Stimulated activated CD4-positive, alpha-beta T cell treated with anti-CD3 and anti-CD28 coated beads, Interleukin-4, amount 100 ng/mL, for 1 hour (primary cell): ENCODE data around the gene PRSS56.

ENCODE experiments used
- DNase-seq: peaks from one replicate; pipeline ENCODE4 v3.0.0-alpha.2; 2020

Gene PRSS56

DNA sequence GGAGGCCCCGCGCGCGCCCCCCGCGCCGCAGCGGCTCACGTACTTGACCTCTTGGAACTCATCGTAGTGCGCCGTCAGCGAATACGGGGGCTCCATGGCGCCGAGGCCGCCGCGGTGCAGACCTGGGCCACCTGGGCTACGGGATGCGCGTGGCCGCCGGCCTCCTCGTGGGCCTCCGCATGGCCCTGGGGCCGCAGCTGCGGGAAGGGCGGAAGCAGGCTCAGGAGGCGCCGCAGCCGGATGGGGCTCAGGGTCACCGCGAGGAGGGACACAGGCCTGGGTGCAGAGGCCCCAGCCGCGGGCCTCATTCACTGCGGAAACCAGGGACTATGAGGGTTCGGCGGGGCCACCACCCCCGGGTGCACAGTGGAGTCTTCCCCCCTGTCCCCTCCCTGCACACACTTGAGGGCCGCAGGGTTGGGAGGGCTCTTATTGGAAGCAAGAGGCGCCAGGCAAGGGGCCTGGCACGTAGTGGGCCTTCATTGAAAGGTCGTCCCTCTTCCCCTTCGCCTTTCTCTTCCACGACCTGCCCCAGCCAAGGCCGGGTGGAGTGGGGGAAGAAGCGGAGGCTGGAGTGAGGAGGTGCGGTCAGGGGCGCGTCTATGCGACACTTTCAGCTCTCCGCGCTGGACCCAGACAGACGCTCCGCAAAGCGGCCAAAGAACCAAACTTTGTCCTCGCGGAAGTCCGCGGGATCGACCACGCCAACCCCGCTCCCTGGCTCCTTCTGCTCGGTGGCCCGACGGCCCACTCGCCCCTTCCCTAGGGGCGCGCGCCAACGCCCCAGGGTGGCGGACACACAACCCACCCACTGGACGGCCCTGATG lies 33.4 kb upstream of the PRSS56 start:
- no peak for DNase-seq

DNA sequence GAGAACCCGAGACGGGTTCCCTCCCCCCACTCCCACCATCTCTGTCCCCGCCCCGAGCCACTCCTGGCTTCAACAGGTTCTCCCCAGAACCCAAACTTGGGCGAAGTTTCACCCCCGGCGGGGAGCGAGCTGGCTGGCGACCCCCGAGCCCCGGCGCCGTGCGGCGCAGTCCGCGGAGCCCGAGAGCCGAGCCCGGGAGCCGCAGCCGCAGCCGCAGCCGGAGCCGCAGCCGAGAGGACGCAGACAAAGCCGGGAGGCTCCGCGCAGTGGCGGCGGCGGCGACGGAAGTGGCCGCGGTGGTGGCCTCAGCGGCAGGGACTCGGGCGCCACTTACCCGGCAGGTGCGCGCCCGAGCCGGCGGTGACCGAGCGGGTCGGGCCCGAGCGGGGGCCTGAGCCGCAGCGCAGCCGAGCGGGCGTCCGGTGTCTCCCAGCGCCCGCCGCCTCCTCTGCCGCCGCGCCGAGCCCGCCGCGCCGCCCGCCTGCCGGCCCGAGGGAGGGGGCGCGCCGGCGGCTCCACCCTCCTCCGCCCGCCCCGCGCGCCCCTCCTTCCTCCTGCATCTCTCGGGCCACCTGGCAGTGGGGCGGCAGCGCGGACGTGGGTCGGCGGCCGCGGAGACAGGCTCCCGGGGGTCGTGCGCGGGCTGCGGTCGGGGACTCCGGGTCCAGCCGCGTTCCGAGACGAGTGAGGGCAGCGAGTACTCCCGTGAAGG lies 32.6 kb upstream of the PRSS56 start, which contains the start of gene ECEL1:
ECEL1 (minus strand) TSS at position 450 of the 712 bp plus-strand sequence. CDS start 1,181 bp downstream, outside the sequence.
- DNase-seq: no peak

DNA sequence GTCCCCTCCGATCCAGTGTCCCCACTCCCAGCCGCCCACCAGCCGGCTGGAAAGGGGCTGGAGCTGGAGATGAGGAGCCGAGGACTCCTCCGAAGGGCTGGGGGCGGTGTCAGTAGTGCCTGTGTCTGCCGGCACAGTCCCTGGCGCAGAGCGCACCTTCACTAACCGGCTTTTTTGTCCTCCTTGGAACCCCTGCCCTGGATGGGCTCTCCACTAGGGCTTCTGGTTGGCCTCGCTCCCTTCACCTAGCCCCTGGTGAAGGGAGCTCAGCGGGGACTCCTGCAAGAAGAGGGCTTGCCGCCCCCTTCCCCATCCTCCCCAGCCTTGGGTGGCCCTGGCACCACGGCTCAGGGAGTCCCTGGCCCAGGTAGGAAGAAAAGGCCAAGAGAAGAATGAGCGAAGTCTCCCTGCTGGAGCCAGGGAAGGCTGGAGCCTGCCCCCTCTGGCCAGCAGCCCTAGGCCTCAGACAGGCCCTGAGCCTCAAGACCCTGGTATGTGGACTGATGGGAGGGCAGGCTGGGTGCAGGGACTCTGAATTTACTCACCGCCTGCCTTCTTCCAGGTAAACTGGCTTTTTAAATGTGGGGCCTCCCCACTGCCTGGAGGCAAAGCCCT lies 32.0 kb upstream of the PRSS56 start:
- no peak for DNase-seq

DNA sequence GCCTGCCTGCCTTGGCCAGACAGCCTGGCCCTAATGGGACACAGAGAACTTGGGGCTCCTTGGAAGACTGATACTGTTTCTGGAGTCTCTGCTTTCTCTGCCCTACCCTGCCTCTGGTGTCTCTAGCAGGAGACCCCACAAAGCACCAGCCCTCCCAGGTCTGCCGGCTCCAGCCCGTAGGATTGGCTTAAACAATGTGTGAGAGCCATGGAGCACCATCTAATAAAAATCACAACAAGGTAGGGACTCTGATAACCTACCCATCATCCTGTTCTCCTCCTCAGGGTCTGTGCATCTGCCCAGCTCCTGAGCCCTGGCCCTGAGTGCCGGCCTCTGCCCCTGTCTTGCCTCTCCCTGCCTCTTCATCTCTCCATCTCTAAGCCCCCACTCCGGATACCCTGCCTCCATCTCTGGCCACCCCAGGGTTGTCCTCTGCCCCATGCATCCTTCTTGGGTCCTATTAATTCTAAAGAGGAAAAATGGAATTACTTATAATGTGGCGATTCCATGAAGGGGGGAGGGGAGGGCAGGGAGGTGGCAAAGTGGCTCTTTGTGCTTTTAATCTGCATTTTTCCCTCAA lies 31.4 kb upstream of the PRSS56 start:
- DNase-seq: no peak

DNA sequence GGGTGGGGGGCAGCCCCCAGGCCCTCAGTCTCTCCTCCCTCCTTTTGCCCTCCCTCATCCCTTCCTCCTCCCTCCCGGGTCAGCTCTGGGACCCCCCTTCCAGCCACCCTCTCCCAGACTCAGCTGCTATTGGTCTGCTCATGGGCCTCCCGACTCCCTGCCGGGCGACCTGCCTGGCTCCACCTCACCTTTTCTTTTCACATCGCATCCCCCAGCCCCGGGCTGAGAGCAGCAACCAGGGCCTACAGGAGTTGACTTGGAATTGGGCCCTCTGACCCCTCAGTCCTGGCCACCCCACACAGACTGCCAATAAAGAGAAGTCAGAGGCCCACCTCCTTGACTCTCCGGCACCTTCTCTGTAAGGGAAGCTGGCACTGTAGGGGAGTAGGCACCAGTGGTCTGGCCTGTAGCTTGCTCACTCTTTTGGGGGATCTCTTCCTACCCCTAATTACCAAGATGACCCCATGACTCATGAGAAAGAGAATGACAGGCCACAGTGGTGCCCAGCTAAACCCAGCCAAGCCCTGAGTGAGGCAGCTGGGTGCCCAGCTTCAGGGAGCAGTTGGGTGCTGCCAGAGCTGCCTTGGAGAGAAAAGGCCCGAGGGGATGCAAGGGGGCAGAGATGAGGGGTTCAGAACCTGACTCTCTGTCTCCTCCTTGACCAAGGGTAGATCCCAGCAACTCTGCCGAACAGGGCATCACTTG lies 30.5 kb upstream of the PRSS56 start:
- no peak for DNase-seq

DNA sequence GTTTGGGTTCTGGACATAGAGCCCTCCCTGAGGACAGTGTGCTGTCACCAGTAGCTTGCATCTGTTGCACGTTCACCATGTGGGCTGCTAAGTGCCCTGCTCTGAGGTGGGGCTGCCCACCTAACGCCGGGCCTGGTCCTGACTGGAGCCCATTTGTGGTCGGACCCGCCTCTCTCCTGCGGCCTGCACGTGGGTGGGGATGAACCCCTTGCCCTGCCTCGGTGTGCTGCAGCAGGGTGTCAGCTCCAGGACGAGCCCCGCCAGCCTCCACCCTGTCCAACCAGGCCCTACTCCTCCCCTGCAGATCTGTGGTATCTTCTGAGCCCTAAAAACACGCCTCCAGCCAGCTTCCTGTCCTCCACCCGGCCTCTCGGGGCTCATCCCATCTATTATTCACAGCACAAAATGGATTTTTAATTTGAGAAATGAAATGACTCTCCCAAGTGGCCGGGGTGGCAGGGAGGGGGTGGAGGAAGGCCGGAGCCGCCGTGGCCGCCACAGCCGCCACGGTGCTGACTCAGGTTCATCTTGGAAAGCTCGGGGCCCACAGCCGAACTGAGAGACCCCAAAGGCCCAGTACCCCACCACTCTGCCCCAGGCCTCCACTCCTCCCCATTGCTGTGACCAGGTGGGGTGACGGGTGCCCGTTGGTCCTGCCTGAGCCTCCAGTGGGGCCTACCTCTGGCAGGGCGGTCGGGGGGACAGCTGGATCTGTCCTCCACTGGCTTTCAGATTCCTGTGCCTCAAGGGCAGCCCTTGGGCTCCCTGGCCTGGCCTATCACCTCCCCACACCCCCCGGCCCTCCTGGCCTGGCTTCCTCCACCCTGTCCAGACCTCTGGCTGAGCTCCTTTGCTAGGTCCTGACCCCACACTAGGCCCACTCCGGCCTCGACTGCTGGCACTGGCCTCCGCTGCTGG lies 29.7 kb upstream of the PRSS56 start:
- no peak for DNase-seq

DNA sequence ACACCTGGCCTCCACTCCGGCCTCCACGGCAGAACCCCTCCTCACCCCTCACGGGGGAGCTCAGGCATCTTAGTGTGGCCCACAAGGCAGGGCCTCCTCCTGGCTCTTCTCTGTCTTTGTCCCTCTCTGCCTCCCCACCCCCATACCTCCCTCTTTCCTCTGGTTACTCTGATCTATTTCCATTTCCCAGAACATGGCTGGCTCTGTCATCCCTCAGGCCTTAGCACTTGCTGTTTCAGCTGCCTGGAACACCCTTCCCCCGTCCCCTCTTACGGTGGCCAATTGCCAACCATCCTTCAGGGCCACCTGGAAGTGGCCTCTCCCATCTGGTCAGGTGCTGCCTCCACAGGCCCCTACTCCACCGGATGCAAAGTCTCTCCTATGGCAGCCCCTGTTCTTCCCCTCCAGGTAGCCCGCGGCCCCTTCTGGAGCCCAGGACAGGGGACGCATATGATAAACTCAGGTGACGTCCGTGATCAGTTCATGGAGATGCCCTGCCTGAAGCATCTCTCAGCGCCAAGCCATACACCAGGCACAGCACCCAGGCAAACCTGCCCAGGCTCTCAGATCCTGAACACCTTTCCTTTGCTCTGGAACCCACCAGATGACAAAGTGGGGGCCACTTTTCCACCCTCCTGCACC lies 28.9 kb upstream of the PRSS56 start:
- no peak for DNase-seq

DNA sequence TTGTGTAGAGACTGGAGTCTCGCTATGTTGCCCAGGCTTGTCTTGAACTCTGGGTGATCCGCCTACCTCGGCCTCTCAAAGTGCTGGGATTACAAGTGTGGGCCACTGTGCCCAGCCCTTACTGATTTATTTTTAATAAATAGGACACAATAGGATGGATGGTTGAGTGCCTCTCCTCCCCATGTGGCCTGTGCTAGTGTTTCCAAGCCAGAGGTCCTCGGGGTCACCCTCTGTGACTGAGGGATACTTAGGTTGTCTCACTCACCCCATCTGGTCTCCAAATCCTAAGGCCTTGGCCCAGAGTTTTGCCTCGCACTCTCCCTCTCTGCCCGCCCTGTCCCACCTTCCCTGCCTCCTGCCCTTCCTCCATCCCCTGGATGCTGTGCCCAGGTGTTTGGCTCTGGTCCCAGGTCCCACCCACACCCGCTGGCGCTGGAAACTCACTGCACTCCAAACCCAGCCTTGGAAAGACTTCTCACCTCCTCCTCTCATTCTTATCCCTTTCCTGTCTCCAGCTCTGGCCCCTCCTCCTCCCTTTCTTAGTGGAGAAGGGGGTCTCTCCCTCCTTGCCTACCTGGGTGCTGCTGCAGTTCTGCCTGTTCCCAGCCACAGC lies 27.8 kb upstream of the PRSS56 start:
- no peak for DNase-seq

DNA sequence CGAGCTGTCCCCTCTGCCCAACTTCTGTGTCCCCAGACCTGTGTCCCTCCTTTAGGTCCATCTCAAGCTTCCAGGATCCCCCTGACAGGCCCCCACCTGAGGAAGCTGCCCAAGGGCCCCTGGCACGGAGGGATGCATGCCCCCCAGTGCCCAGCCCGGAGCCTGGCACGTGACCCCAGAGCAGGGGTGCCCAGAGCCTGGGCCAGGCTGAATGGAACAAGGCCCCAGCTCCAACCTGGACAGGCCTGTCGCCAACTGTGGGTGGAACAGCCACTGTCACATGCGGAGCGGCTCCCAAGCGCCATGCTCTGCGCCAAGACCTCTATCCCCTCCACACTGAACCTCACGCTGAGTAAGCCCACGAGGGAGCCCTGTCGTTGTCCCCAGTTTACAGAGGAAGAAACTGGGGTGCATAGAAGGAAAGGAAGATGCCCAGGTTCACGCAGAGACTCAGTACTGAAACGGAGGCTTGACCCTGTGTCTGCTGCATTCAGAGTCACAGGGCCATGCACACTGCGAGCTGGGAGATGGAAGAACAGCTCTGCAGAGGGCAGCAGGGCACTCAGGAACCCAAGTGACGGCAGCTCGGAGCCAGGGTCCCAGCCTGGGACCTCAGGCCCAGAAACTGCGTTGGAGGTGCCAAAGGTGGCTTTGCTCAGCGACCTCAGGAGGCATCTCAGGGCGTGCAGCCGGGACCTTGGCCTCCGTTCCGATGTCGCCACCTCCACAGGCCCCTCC lies 27.1 kb upstream of the PRSS56 start:
- DNase-seq: no peak

DNA sequence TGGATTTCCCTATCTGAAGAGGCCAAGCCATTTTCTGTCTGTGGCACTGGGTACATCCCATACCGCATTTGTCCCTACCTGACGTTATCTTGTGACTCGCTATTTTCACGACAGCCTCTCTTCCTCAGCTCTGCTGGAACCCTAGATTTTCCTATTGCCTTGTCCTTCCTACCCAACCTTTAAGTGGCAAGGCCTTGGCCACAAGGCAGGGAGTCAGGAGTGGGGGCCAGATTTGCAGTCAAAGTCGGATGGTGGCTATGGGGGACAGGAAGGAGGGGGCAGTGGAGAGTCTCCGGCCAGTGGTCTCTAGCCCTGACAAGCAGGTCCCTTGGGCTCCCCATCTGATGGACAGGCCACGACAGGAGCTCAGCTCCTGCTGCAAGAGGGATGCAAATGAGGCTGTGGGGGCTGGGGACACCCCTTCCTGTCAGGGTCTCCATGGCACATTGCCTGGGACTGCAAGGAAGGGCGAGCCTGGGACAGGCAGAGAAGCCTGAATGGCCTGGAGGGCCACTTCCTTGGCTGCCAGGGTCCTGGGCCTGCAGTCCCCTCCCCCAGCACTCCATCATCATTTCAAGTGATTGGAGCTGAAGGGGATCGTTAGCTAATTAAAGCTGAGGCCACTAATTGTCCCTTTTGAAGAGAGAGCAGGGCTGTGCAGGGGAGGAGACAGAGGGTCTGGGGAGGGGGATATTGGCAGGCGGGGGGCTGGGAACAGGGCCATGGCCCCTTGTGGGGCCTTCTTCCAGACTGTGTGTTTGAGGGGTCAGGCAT lies 26.3 kb upstream of the PRSS56 start:
- DNase-seq: no peak

DNA sequence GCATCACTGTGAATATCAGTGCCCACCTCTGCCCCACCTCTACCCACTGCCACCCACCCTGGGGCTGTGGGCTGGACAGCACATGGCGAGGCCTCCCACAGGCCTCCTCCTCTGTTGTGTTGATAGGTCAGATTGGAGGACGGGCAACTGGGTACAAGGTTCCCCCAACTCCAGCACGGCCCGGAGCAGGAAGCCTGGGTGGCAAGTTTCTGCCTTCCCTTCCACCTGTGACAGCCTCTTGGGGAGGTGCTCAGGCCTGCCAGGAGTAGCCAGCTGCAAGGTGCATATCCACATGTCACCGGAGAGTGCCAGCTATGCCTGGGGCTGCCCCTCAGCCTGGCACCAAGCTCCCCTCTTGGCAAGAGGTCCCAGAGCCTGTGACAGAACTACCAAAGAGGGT lies 25.6 kb upstream of the PRSS56 start:
- DNase-seq: no peak

DNA sequence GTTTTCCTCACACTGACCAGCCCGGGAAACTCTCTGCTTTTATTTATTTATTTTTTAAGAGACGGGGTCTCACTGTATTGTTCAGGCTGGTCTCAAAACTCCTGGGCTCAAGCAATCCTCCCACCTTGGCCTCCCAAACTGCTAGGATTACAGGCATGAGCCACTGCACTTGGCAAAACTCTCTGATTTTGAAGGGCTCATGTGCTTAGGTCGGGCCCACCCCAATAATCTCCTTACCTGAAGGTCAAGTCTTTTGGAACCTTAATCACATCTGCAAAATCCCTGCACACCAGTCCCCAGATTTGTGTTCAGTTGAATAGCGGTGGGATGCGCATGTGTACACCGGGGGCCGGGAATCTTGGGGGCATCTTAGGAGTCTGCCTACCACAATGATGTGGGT lies 24.9 kb upstream of the PRSS56 start:
- DNase-seq: no peak

DNA sequence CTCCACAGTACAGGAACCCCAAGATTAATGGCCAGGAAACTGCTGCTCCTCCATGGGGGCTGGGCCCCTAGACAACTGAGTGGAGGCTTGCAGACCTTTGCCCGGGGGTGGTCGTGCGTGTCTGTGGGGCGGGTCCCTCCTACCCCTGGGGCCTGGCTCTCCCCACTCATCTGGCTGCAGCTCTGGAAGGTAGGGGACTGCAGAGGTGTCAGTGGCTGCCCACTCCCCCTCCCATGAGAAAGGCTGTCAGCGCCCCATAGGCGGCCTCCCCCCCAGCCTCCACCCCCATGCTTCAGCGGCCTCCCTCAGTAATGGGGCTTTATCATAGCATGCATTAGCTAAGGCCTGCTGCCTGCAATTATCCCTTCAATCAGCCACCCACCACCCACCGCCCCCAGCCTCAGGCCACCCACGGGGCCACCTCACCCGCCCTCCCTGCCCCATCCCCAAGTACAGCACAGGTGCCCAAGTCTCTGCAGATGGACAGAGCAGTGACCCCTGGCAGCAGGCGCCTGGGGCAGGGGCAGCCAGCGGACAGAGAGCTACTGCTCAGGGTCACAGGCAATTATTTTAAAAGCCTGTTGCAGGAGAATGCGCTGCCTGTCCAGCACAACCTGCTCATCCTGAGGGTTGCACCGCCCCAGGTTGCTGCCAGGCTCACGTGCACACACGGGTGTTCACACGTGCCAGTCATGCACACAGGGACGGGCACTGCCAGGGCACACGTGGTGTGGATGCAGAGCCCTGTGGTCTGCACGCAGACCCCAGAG lies 23.5 kb upstream of the PRSS56 start:
- DNase-seq: no peak

DNA sequence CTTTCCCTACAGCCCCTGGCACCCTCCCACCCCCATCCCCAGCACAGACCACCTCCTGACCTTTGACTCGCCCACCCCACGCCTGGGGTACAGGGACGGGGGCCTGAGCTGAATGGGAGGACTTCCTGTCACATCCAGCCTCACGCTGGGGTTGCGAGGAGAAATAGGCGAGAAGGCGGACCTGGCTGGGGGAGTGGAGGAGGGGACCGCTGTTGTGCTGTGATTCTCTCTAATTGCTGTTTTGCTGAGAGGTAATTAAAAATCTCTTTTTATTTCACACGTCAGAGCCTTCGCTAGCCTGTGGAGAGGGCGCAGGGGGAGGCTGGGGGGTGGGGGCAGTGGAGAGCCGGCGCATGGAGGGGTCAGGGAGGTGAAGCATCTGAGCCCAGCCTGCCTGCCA lies 22.8 kb upstream of the PRSS56 start:
- DNase-seq: no peak

DNA sequence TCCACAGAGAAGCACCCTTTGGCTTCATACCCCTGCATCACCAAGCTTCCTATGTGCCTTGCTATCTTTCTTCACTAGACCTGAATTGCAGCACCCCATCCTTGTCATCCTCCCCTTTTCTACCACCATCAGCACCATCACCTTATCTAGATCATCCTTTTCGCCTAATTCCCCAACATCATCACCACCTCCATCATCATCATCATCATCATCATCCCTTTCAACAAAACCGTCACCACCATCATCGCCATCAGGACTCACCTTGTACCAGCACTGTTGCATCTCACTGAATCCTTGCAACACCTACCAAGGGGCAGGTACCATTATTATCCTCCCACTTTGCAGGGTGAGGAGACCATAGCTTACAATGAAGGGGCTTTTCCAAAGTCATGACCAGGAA lies 21.7 kb upstream of the PRSS56 start:
- no peak for DNase-seq

DNA sequence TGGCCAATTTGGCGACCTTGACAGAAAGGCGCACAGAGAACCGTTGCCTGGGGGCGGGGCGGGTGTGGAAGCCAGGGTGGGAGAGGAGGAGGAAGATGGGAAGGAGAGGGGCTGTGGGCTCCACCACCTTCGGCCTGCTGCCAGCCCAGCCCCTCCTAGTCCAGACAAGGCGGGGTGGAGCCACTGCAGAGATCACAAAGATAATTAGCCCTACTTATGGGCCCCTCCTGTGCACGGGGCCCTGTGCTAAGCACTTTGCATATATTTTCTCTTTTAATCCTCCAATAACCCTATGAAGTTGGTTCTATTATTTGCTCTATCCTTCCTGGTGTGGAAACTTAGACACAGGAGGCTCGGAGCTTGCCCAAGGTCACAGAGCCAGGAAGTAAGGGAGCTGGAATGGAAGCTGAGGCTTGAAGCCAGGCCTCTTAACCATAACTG lies 18.8 kb upstream of the PRSS56 start:
- no peak for DNase-seq

DNA sequence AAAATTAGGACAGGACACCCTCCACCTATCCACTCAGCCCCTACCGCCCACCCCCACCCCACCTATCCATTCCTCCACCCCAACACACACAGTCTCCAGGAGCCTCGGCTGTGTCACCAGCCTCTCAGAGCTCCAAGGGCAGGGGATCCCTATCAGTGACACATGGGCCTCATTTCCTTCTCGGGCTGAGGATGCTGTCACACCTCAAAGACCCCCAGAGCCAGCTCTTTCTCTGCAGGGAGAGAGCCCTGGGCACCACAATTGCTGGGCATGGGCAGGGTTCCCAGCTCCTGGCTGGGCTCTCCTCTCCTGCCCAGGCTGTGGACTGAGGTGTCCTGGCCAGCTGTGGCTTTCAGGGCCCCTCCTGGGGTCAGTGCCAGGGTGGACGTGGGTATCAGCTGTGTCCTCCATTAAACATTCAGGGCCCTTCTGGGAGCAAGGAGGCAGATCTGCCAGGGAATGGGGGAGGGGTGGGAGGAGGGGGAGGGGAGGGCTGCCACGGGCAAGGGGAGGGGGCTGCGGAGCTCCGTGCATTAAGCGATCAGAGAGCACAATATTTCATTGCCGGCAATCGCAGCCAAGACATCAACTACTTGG lies 18.3 kb upstream of the PRSS56 start:
- no peak for DNase-seq

DNA sequence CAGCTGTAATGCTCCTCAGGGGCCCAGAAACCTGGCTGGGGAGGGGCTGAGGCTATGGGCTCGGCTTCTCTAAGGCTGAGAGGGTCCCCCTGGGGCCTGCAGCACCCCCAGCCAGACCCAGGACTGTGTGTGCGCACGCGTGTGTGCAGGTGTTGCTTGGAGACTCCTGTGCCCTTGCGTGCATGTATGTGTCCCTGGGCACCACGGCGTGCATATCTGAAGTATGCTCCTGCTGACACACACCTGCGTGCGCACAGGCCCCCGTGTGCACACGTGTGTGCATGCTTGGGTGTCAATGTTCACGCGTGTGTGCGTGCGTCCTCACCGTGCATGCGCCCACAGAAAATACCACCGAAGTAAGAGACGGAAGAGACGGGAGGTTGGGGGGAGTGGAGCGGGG lies 17.7 kb upstream of the PRSS56 start:
- DNase-seq: no peak
